HG03571 (cell line): ENCODE measurements around the gene SLC26A6.

Experiments used
- ATAC-seq: cut with Tn5 transposase; IDR thresholded peaks from one replicate; pipeline ENCODE4 v1.9.1; 2021; ENCODE audit not compliant: unreplicated experiment

The SLC26A6 gene, protein sequence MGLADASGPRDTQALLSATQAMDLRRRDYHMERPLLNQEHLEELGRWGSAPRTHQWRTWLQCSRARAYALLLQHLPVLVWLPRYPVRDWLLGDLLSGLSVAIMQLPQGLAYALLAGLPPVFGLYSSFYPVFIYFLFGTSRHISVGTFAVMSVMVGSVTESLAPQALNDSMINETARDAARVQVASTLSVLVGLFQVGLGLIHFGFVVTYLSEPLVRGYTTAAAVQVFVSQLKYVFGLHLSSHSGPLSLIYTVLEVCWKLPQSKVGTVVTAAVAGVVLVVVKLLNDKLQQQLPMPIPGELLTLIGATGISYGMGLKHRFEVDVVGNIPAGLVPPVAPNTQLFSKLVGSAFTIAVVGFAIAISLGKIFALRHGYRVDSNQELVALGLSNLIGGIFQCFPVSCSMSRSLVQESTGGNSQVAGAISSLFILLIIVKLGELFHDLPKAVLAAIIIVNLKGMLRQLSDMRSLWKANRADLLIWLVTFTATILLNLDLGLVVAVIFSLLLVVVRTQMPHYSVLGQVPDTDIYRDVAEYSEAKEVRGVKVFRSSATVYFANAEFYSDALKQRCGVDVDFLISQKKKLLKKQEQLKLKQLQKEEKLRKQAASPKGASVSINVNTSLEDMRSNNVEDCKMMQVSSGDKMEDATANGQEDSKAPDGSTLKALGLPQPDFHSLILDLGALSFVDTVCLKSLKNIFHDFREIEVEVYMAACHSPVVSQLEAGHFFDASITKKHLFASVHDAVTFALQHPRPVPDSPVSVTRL

DNA sequence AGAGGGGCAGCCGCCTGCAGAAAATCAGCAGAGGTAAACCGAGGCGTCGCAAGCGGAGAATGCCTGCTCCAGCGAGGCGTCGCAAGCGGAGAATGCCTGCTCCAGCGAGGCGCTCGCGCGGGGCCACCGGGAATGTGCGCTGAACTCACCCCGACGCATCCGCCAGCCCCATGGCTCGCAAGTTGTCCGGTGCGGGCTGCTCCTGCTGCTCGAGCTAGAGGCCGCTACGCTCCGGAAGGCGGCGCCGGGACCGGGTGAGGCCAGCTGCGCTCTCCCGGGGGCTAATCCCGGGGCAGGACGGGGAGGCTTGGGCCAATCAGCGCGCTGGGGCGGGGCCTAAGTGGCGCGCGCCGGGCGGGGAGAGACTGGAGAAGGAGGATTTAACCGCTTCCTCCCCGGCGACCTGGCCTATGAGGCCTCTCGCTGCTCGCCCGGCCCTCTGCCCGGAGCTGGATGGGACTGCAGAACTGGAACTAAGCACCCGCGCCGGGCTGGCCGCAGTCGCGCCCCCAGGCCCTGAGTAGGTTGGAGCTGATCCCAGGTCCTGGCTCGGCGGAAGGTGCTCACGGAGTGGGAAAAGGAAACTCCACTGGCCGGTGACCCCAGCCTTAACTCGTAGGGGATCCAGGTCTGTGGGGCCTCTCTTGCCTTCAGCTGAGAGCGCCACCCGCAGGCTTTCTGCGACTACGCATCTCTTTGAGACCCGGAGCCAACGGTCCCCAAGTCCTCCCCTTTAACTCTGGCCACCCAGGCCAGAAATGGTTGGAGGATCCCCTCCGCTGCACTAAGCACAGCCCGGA is at the start of gene SLC26A6:
Gene SLC26A6 (minus strand): TSS at position 240 of the 800 bp plus-strand sequence. CDS start 68 bp downstream, at position 172.
- ATAC-seq: peak; percentile 83

DNA sequence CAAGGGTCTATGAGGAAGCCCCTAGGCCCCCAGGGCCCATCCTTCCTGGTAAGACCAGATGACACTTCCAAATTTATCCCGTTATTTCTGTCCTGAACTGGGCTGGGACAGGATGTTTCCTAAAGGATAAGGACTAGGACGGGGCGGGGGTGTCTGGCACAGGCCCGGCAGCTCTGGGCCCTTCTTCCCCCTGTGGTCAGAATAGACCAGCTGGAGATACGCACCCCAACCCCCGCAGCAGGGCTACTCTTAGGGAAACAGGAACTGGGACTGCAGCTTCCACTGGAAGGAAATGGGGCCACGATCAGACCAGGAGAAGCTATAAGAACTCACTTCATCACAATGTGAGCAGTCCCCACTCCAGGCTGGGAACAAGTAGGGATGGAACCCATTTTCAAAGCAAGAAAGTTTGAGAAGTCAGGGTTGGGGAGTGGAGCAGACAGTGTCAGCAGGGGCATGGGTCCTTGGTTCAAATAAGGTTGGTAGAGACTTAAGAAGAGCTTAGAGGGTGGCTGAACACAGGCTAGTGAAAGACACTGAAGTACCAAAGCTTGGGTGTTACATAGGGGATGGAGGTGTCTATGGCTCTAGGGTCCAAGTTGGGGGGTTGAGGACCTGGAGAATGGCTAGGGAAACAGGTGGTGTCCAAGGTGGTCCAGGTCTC is 49.4 kb upstream of the SLC26A6 start:
- no peak for ATAC-seq

DNA sequence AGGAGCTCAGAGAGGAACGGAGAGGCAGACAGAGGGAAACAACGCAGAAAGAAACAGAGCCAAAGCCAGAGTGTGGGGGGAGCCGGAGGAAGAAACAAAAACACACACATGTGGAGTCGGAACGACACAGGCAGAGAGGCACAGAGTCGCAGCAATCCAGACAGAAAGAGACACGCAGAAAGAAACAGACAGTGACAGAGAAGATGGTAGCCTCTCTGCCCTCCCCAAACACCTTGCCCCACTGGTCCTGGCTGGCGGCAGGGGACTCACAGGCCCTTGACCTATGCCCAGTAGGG is 48.7 kb upstream of the SLC26A6 start:
- ATAC-seq: no peak

- ATAC-seq: no peak
Measured at GRCh38 chr3:48682786-48683185, 47.5 kb upstream of the SLC26A6 start.

DNA sequence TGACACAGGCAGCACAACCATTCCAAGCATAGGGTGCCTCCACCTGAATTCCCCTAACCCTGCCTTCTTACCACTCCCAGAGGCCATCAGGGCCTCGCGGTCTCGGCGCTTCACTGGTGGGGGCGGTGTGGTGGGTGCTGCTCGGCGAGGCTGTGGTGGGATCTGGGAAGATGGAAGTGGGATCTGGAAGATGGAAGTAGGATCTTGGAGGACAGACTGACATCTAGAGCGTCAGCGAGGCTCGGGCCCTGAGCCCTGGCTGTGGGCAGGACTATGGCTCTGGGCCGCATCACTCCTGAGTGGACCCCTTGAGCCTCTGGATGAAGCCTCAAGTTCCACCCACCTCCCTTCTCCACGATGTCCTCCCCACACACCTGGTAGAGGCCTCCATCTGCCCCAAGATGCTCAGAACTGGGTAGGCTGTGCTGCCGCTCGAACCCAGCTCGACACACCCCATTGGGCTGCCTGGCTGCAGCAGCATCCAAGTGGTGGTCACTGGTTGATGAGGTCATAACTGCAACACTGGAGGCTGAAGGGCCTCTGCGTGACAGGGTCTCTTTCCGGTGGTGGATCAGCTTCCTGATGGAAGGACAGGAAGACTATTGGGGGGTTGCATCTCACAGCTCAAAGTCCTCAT is 46.8 kb upstream of the SLC26A6 start:
- ATAC-seq: no peak

- ATAC-seq: no peak
Measured at GRCh38 chr3:48681541-48681880, 46.2 kb upstream of the SLC26A6 start.

GRCh38 chr3:48680811-48681540 is 45.7 kb upstream of the SLC26A6 start:
- no peak for ATAC-seq

- ATAC-seq: no peak
Measured at GRCh38 chr3:48679411-48680391, 44.4 kb upstream of the SLC26A6 start.

- no peak for ATAC-seq
Measured at GRCh38 chr3:48678566-48679380, 43.5 kb upstream of the SLC26A6 start.

GRCh38 chr3:48678056-48678455 is 42.8 kb upstream of the SLC26A6 start:
- no peak for ATAC-seq

GRCh38 chr3:48674505-48674904 is 39.2 kb upstream of the SLC26A6 start:
- ATAC-seq: no peak

DNA sequence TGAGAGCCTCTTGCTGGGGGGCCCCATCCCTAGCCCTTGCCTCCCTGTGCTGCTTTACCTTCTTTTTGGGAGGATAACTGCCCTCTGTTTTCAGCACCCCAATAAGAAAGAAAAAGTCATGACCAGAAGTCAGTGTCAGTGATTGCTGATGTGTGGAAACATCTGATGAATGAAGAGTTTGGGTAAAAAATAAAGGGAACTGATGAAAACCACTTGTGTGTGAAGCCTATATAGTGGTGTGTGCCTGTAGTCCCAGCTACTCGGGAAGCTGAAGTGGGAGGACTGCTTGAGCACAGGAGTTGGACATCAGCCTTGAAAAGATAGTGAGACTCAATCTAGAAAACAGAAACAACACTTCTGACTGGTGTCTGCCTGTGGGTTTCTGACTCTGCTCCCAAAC is 37.3 kb upstream of the SLC26A6 start:
- no peak for ATAC-seq

DNA sequence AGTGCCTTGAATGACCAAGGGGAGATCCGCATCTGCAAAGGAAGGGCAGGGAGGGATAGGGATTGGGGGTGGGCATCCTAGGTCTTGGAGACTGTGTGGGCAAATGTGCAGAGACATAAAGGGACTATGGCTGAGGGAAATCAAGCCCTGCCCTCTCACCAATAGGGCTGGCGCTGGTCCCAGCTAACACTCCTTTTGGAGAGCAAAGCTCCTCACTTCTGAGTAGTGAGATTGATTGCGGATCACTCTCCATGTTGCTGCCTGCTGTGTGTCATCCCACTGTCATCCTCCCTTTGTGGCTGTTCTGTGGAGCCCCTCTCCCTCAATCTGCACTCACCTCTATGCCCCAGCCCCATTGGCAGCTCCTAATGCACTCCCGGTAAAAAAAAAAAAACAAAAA is 29.7 kb upstream of the SLC26A6 start:
- no peak for ATAC-seq

GRCh38 chr3:48664313-48664644 is 29.0 kb upstream of the SLC26A6 start:
- ATAC-seq: no peak

- peak; percentile 70 for ATAC-seq
Measured at GRCh38 chr3:48663489-48664312, 28.4 kb upstream of the SLC26A6 start.

DNA sequence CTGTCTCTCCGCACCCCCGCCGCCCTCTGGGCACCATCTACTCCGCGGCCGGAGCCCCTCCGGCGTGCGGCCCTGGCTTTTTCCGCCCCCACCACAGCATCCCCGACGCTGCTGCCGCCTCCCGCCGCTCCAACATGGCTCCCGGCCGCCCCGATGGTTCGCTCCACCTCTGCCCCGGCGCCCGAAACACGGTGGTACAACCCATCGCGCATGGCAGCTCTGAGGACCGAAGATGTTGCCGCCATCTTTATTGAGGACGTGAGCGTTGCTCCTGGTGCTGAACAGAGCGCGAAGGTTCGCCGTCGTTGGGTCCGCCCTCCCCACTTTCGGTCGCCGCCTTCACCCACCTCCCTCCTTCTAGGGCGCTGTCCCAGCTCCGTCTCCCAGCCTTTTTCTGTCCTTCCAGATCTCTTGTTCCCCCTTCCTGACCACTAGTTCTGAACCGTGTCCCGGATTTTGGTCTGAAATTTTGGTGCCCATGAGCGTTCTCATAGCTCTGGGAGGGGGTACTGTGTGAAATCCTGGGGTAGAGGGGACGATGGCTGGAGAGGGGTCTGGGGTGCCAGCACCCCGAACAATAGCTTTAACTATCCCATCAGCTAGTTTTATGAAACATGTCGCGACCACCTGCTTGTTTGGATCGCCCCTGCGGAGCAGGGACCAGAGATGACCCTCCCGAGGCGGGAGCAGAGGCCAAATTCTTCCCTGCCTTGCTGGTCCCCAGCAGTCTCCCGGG is 27.7 kb upstream of the SLC26A6 start, which contains the start of gene CELSR3:
Gene CELSR3 (minus strand): TSS at position 134 of the 736 bp plus-strand sequence. CDS start 252 bp downstream, outside the sequence.
- no peak for ATAC-seq
